ENCODE results near the gene RPS16.
"Not testable (repeated sequence)": the region's sequence is repeated elsewhere in the genome, so short reads cannot be mapped to it uniquely, and the experiment has no call there.

RPS16 gene

GRCh38 chr19:39435499-39436349 lies at the start of gene RPS16:
RPS16 (minus strand) TSS chr19:39435949; CDS start chr19:39435895, 54 bp downstream.
- DNase-seq: peak; percentile 99 to 100

GRCh38 chr19:39483141-39483540 lies 47.4 kb upstream of the RPS16 start:
- DNase-seq: no peak

- no peak for DNase-seq
Observed at GRCh38 chr19:39481676-39482075, 45.9 kb upstream of the RPS16 start.

- no peak for DNase-seq
Observed at GRCh38 chr19:39481229-39481545, 45.4 kb upstream of the RPS16 start.

GRCh38 chr19:39480337-39481228 lies 44.8 kb upstream of the RPS16 start, which contains the start of gene TIMM50:
TIMM50 (plus strand) TSS chr19:39480838; CDS start chr19:39480854, 16 bp downstream.
- DNase-seq: peak; percentile 98

- no peak for DNase-seq
Observed at GRCh38 chr19:39479916-39480315, 44.2 kb upstream of the RPS16 start.

GRCh38 chr19:39479319-39479801 lies 43.6 kb upstream of the RPS16 start:
- DNase-seq: not testable (repeated sequence)

GRCh38 chr19:39475748-39476147 lies 40.0 kb upstream of the RPS16 start:
- DNase-seq: no peak

- DNase-seq: peak; percentile 72 to 78
Observed at GRCh38 chr19:39474139-39474620, 38.4 kb upstream of the RPS16 start.

GRCh38 chr19:39473443-39473960 lies 37.8 kb upstream of the RPS16 start:
- no peak for DNase-seq

GRCh38 chr19:39472746-39473442 lies 37.1 kb upstream of the RPS16 start:
- no peak for DNase-seq

- no peak for DNase-seq
Observed at GRCh38 chr19:39471756-39472536, 36.2 kb upstream of the RPS16 start.

GRCh38 chr19:39470724-39471339 lies 35.1 kb upstream of the RPS16 start:
- no peak for DNase-seq

GRCh38 chr19:39469567-39469966 lies 33.8 kb upstream of the RPS16 start:
- no peak for DNase-seq

- DNase-seq: no peak
Observed at GRCh38 chr19:39469036-39469435, 33.3 kb upstream of the RPS16 start.

- no peak for DNase-seq
Observed at GRCh38 chr19:39467941-39468340, 32.2 kb upstream of the RPS16 start.

GRCh38 chr19:39465956-39466747 lies 30.4 kb upstream of the RPS16 start:
- DNase-seq: no peak

GRCh38 chr19:39463403-39463802 lies 27.7 kb upstream of the RPS16 start:
- no peak for DNase-seq

- DNase-seq: not testable (repeated sequence)
Observed at GRCh38 chr19:39451257-39451656, 15.5 kb upstream of the RPS16 start.

GRCh38 chr19:39449116-39449797 lies 13.5 kb upstream of the RPS16 start:
- no peak for DNase-seq
